GM12865 (cell line): Measurements from ENCODE around the gene VTI1A.

Source experiments
- DNase-seq: peaks from one replicate; pipeline ENCODE4 v3.0.0; 2010; ENCODE audit warnings: low read depth
- H3K4me3 ChIP-seq: 2 replicates; pipeline ENCODE4 v1.5.1; 2011; ENCODE audit warnings: mild to moderate bottlenecking, low read depth, low read length, control low read depth
- TF ChIP-seq, protein P1 (sequence below): IDR thresholded peaks from 2 replicates; pipeline ENCODE4 v1.5.1; 2011; ENCODE audit warnings: low read length, control low read depth, low read depth, inconsistent platforms; ENCODE audit not compliant: insufficient read depth; ENCODE audit errors: missing control alignments

The VTI1A gene

DNA sequence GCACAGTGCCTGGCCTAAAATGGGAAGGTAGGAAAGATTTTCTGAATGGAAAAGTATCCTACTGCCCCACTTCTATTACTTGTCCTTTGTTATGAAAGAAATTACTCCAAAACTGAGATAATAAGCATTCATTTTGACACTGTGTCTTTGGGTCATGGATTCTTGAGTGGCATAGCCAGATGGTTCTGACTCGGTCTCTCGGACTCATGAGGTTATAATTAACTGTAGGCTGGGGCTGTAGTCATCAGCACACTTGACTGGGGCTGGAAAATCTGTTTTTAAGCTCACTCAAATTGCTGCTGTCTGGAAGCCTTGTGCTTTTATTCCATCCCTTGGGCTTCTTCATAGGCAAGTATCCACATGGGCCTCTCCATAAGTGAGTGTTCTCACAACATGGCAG, 160.5 kb downstream of the VTI1A start:
- H3K4me3 ChIP-seq = no peak overlapping the region
- TF ChIP-seq, protein P1, sequence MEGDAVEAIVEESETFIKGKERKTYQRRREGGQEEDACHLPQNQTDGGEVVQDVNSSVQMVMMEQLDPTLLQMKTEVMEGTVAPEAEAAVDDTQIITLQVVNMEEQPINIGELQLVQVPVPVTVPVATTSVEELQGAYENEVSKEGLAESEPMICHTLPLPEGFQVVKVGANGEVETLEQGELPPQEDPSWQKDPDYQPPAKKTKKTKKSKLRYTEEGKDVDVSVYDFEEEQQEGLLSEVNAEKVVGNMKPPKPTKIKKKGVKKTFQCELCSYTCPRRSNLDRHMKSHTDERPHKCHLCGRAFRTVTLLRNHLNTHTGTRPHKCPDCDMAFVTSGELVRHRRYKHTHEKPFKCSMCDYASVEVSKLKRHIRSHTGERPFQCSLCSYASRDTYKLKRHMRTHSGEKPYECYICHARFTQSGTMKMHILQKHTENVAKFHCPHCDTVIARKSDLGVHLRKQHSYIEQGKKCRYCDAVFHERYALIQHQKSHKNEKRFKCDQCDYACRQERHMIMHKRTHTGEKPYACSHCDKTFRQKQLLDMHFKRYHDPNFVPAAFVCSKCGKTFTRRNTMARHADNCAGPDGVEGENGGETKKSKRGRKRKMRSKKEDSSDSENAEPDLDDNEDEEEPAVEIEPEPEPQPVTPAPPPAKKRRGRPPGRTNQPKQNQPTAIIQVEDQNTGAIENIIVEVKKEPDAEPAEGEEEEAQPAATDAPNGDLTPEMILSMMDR = no peak
- no peak for DNase-seq

DNA sequence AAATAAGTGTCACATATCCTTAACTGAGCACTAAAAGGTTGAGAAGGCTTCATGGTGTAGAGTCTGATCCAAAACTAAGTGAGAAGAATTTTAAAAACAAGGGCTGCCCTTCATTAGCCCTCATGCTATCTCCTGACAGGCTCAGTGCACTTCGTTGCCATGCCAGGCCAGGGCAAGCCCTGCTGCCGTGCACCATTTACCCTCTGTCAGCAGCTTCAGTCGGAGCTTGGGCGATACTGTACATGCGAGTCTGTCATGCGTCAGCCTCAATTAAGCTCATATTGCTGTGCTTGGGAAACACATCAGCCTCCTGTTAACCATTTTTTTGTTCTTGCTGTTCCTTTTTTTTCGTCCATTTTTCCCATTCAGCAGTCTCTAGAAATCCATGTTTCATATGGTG, 166.6 kb downstream of the VTI1A start:
- no peak overlapping the region for H3K4me3 ChIP-seq
- DNase-seq = no peak
- TF ChIP-seq, protein P1 = no peak

DNA sequence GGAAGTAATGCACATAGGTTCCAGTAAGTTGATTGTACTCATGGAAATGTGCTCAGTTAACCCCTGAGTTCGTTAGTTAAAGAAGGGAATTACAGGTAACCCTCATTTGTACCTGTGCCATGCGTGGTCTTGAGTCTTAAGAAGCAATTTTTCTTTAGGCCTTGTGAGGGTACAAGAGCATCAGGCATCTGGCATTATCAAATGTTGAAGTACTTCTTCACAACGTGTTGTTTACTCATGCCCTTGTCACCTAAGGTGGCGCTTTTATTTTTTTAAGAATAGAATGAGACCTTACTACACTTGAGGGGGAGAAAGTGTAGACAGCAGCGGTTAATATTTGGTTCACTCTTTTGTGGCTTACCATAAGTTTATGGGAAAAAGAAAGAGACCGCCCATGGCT, 167.1 kb downstream of the VTI1A start:
- H3K4me3 ChIP-seq = no peak overlapping the region
- DNase-seq = no peak
- TF ChIP-seq, protein P1 = no peak

DNA sequence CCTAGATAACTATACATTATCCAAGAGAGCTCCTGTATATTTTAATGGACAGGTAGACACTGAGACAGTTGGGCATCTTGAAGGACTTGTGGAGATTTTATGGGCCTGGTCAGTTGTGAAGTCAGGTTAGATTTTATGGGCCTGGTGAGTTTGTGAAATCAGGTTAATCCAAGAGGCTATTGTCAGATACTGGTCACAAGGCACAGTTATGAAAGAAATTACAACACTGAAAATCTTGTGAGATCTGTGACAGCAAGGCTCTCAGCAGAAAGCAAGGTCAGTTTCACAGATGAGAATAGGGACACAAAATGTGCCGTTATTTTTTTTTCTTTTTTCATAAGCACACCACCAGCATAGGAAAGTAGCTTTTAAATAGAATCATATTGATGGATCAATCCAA, 167.6 kb downstream of the VTI1A start:
- DNase-seq = no peak
- TF ChIP-seq, protein P1 = no peak
- no peak overlapping the region for H3K4me3 ChIP-seq

DNA sequence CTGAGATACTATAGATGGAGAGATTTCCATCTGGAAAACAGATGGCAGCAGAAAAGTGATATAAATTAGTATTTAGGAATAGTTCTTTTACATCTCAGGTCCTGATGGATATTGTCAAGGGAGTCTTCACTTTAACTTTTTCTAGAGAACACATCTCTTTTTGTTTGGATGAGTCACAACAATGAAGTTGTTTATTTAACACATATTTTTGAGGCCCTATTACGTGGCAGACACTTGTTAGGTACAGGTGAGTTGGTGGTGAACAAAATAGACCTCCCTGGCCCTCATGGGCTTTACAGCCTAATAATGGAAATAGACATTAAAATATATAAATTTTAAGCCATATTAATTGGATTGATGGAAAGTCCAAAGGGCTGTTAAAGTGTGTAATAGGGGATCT, 168.3 kb downstream of the VTI1A start:
- TF ChIP-seq, protein P1 = no peak
- H3K4me3 ChIP-seq = no peak overlapping the region

DNA sequence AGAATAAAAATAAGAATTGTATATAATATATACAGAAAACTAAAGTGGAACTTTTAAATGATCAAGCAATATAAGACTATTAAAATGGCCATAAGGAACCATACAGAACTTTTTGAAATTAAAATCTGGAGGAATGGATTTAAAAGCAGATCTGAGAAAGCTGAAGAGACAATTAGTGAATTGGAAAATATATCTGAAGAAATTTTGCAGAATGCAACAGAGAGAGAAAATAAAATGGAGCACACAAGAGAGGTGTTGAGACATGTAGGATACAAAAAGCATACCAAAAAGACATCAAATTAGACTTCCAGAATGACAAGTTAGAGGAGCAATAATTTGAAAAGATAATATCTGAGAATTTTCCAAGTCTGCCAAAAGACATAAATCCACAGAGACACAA, 169.6 kb downstream of the VTI1A start:
- TF ChIP-seq, protein P1 = no peak
- H3K4me3 ChIP-seq = no peak overlapping the region
- DNase-seq = no peak

More for the DNA sequence above, 168.3 kb downstream of the VTI1A start:
- DNase-seq = no peak

DNA sequence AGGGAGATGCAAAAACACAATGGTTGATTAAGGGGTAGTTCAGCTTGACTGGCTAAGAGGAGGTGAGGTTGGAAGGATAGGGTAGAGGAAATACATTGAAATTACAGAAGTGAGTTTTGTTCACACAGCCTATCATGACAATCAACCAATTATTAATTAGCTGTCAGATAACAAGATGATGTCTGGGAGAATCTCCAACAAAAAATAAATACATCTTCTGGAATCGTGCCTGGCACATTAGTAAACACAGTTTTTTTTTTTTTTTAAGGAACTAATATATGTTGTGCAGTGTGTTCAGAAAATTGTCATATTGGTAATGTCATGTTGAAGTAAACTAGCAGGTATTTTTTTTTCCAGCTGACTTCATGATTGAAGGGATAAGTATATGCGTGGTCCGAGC, 171.8 kb downstream of the VTI1A start:
- no peak for DNase-seq
- TF ChIP-seq, protein P1 = no peak
- H3K4me3 ChIP-seq = no peak overlapping the region
